HG03175 (cell line): Measurements from ENCODE around the gene CCR4.
"Not testable (repeated sequence)": the region's sequence is repeated elsewhere in the genome, so short reads cannot be mapped to it uniquely, and the experiment has no call there.

Experiments used
- ATAC-seq: cut with Tn5 transposase; IDR thresholded peaks from one replicate; pipeline ENCODE4 v1.9.1; 2021; ENCODE audit warnings: mild to moderate bottlenecking, moderate library complexity; ENCODE audit not compliant: unreplicated experiment

The CCR4 gene

GRCh38 chr3:32951410-32951811 lies at the start of gene CCR4:
Gene CCR4, plus strand, starts transcription at chr3:32951644. Its CDS starts 1,779 bp downstream, at chr3:32953423.
- no peak for ATAC-seq

- ATAC-seq: peak; percentile 73
Observed at GRCh38 chr3:32902887-32903371, 48.5 kb upstream of the CCR4 start.

- no peak for ATAC-seq
Observed at GRCh38 chr3:32903953-32904352, 47.5 kb upstream of the CCR4 start.

GRCh38 chr3:32909999-32910398 lies 41.4 kb upstream of the CCR4 start:
- no peak for ATAC-seq

GRCh38 chr3:32910954-32911353 lies 40.5 kb upstream of the CCR4 start:
- no peak for ATAC-seq

GRCh38 chr3:32912046-32912445 lies 39.4 kb upstream of the CCR4 start:
- ATAC-seq: no peak

- no peak for ATAC-seq
Observed at GRCh38 chr3:32913790-32914446, 37.5 kb upstream of the CCR4 start.

GRCh38 chr3:32919920-32920319 lies 31.5 kb upstream of the CCR4 start:
- ATAC-seq: no peak

GRCh38 chr3:32922078-32922477 lies 29.4 kb upstream of the CCR4 start:
- no peak for ATAC-seq

GRCh38 chr3:32930161-32930560 lies 21.3 kb upstream of the CCR4 start:
- ATAC-seq: no peak

- ATAC-seq: not testable (repeated sequence)
Observed at GRCh38 chr3:32931273-32931672, 20.2 kb upstream of the CCR4 start.

- ATAC-seq: no peak
Observed at GRCh38 chr3:32934150-32934742, 17.2 kb upstream of the CCR4 start.

- no peak for ATAC-seq
Observed at GRCh38 chr3:32937331-32937730, 14.1 kb upstream of the CCR4 start.

- not testable (repeated sequence) for ATAC-seq
Observed at GRCh38 chr3:32939531-32940284, 11.7 kb upstream of the CCR4 start.

- no peak for ATAC-seq
Observed at GRCh38 chr3:32940726-32941125, 10.7 kb upstream of the CCR4 start.

GRCh38 chr3:32945136-32945535 lies 6.3 kb upstream of the CCR4 start:
- no peak for ATAC-seq

- not testable (repeated sequence) for ATAC-seq
Observed at GRCh38 chr3:32945598-32945997, 5.8 kb upstream of the CCR4 start.

- ATAC-seq: peak; percentile 21
Observed at GRCh38 chr3:32946973-32947788, 4.3 kb upstream of the CCR4 start.

- peak; percentile 91 for ATAC-seq
Observed at GRCh38 chr3:32947789-32948238, 3.6 kb upstream of the CCR4 start.

- ATAC-seq: no peak
Observed at GRCh38 chr3:32948625-32949445, 2.6 kb upstream of the CCR4 start.
